Left colon (tissue), 2 donors: ENCODE data around the gene INSYN1. TPM values are rescaled to one million over a fixed set of nuclear protein-coding genes. Genes with fewer than 3 reads are reported as not detected.
"Not testable (repeated sequence)": the region's sequence is repeated elsewhere in the genome, so short reads cannot be mapped to it uniquely, and the experiment has no call there.

Experiments
- ATAC-seq: fragments of 200-7000 bp; cut with Tn5 transposase; one replicate; pipeline ENCODE4 v1.9.1; 2020; ENCODE audit warnings: mild to moderate bottlenecking, moderate library complexity
- DNase-seq, 2 donors: peaks; one replicate each; pipeline ENCODE4 v3.0.0-alpha.2; 2020
- intact Hi-C, 2 donors: fragments of 100-400 bp; cut with DNase I in 1 of 2; cut with micrococcal nuclease in 1 of 2; formaldehyde crosslinking; loops; one replicate each; pipeline versions ENCODE4 v1.11.2 to v1.14.0; 2022; cut with DNase I, micrococcal nuclease
- total RNA-seq, 2 donors: library from RNA; stranded (reverse); fragmentation: NEBNext Ultra II Directional; extraction: Animal tissue kit (Norgen Biotek cat#: 25700); gene quantifications; one replicate each; pipeline ENCODE4 v1.2.1, GENCODE V29; 2021
- donor health status: DM: no; HTN: no; CAD: no.
- donor health status: DM: yes; HTN: yes; CAD: no.

Gene INSYN1
- total RNA-seq, 2 donors from 2014 or later = 0.82 to 1.5 TPM

DNA sequence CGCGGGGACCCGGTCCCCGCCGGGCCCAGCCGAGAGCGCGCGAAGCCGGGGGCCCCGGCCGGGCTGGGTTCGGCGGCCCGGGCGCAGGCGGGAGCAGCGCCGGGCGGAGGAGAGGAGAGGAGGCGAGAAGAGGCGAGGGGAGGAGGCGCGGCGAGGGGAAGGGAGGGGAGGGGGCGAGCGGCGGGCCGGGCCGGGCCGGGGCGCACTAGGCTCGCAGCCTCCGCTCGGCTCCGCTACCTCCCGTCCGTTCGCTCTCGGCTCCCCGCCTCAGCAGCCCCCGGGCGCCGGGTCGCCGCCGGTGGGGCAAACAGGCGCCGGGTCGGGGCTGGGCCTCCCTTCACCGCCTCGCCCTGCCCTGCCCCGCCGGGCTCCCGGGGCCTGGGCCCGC, 351 bp downstream of the INSYN1 start:
- no peak for ATAC-seq
- intact Hi-C loops = no loop called here
- DNase-seq = no peak

DNA sequence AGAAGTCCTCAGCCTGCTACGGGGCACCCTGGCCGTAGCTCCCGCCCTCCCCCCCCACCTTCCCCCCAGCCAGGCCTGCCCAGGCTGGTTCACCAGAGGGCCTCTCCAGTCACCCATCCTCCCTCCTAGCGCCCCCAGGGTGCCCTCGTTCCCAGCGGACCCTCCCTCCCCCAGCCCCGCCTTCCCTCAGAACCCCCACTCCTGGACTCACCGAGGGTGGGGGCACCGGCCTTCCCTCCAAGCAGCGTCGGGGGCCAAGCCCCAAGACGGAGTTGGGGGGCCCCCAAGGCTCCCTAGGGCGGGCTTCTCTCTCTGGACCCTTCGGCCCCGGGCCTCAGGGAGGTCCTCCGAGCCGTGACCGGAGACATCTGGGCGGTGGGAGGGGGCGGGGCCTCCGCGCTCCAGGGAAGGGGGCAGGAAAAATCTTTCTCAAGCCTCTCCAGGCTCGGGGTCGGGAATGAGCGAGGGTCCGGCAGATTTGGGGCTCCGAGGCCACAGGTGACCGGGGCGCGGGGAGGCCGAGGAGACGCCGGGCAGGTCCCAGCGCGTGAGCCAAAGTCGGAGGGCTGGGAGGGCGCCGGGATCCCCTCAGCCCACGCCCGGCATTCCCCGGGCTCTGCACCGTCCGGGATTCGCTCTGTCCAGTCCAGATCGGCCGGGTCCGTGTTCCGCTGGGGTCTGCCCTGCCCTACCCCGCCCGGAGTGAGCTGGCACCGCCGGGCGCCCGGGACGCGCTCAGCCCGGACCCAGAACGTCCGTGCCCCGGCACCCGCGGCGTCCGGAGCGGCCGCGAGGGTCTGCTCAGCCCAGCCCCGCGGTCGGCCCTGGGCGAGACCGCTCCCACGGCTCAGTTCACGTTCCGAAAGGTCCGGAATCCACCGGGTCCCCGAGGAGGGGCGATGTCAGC, 999 bp downstream of the INSYN1 start:
- ATAC-seq (no peak), DNase-seq (no peak)
- intact Hi-C loops = no loop called here

DNA sequence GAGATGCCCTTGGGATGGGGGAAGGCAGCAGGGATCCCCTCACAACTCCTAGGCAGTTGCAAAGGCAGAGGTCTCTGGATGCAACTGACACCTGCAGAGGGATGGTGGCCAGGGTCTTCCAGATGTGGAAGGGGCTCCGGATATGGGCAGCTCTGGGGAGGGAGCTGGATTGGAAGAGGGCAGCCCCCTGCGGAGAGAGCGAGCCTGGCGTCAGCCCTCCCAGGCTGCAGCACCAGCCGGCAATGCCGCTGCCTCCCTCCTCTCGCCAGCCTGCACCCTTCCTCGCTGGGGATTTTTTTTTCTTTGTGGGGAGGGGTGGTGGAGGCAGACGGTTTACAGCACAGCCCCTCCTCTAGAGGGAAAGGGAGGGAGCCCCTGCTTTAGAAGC, 1.6 kb downstream of the INSYN1 start:
- DNase-seq (no peak), ATAC-seq (no peak)
- intact Hi-C loops = no loop called here

DNA sequence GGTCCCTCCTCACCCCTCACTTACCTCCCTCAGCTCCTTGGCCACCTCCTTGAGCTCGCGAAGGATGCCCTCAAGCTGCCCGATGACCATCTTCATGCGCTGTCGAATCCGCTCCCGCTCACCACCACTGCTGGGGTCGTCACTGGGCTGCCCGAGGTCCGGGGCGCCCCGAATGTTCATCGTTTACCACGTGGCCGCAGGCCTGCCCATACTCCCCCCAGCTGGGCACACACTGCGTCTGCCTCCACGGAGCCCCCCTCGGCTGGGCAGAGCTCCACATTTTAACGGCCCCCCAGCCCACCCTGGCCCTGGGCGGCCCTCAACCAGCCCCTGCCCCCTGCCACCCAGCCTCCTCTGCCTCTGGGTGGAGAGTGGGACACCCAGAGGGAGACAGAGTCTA, 2.2 kb downstream of the INSYN1 start:
- intact Hi-C loops = no loop called here
- ATAC-seq = no peak
- DNase-seq = no peak

DNA sequence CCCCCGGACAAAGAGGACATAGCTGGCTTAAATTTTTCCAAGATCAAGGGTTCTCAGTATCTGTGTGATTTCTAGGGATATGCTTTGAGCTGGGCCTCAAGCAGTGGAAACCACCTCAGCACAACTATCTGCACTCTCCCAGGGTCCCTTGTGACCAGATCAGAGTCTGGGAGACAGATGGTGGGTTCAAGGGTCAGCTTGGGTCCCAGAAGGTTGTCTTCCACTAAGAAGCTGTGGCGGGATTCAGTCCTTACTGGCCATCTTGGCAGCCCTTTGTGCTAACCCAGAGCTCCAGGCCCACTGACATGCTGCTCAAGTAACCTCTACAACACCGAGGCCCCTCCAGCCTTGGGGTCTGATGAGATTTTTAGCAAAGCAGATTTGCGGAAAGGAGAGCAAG, 2.7 kb downstream of the INSYN1 start:
- DNase-seq = no peak
- intact Hi-C loops = no loop called here
- no peak for ATAC-seq

DNA sequence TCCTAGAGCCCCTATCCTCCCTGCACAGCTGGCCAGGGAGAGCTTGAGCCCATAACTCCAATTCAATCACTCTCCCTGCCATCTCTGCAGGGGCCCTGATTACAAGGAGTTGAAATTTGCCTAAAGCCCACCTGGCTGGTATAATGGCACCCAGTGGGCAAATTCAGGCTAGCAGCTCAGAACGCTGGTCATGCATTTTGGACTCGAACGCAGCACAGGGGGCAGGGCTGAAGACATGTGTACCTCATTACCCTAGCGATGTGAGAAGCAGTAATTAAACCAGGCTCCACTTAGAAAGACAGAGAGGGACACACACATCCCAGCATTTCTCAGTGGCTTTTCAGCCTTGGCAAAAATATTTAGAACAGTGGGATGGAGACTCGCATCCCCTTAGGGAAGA, 3.2 kb downstream of the INSYN1 start:
- ATAC-seq = no peak
- no peak for DNase-seq
- intact Hi-C loops = no loop called here

DNA sequence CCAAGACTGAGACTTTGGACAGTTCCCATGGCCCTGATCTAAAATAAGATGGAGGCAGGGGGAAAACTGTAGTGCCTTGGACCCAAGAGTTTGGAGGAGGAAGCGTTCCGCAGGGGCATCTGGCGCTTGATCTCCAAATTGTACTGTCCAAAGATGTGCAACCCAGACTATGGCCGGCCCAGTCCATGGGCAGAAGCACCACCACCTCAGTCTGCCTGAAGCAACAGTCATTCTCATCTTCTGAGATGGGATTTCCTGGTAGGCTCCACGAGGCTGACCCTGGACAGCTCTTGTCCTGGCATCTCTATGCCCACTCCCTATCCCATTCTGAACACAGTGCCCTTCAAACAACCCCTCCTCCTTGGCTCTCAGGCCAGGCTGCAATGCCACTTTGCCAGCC, 3.6 kb downstream of the INSYN1 start:
- ATAC-seq (no peak), DNase-seq (no peak)
- intact Hi-C loops = no loop called here

DNA sequence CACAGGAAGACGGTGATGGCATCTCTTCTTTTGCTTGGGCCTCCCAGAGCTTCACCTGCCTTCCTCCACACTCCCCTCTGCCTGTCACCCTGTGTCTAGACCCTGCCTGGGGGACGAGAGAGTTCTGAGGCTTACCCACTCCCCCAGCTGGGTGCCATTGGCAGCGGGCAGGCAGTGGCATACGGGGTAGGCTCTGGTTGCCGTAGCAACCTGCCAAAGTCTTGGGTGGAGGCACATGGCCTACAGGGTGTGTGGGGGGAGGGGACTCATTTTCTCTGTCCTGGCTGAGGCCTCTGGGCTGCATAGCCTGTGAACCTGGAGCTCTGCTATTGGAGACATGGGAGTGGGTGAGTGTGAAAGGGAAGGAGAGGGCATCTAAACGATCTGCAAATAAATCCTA, 4.4 kb downstream of the INSYN1 start:
- ATAC-seq = no peak
- intact Hi-C loops = no loop called here
- no peak for DNase-seq

DNA sequence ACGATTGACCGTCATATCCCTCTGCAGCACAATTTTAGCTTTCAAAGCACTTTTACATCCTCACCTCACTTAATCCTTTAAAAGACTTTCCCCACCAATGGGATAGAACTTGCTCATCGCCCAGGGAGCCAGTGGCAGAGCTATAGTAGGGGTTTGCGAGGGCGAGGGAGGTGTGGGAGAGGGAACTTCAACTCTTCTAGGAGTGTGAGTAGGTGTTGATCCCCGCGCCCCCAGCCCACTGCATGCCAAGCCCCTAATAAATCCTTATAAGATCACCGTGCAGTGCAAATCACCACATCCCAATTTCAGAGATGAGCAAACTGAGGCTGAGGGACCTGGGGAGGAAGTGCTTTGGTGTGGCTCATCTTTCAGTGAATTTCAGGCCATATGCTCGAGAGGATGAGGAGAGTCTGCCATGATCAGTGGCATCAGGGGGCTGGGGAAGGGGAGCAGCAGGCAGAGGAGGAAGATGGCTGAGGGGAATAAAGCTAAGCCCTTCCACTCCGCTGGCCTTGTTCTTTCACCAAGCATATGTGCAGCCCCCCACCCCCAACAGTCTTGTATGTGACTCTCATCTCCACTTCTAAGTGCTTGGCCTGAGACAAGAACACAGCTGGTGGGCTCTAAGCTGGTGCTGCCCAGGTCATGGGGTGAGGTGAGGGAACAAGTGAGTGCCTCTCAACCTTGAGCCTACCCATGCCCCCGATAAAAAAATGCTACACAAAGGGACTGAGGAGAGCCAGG, 5.1 kb downstream of the INSYN1 start:
- ATAC-seq = no peak
- DNase-seq = no peak
- intact Hi-C loops = no loop called here

DNA sequence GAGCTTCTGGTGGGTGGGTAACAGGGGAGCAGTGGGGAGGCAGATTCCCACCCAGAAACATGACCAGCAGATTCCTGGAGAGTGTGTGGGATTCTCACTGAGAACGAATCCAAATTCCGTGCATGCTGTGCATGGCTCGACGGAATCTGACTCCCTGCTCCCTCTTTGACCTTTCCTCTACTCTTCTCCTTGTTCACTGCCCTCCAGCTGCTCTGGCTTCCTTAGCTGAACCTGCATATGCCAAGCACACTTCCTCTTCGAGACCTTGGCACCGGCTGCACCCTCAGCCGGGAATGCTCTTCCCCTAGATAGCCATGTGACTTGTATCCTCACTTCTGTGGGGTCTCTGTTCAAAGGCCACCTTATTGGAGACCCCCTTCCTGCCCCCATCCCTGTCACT, 6.3 kb downstream of the INSYN1 start:
- DNase-seq = no peak
- intact Hi-C loops = no loop called here
- peak; percentile 45 for ATAC-seq

DNA sequence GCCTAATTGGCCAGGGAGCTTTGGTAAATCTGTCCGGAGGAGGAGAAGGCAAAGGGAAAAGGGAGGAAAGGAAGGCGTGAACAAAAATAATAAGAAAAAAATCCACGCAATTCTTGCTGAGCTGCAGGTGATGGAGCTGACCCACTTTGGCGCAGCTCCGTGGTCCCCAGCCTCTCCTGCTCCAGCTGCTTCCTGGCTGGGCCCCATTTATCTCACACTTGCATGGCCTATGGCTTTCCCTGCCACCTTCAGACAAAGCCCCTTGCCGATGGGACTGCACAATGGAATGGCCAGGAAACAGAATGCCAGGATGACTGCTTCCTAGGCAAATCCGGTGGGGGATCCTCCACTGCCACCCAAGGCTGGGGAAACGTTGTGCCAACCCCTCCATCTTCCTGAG, 6.9 kb downstream of the INSYN1 start:
- DNase-seq (no peak), ATAC-seq (no peak)
- intact Hi-C loops = no loop called here

DNA sequence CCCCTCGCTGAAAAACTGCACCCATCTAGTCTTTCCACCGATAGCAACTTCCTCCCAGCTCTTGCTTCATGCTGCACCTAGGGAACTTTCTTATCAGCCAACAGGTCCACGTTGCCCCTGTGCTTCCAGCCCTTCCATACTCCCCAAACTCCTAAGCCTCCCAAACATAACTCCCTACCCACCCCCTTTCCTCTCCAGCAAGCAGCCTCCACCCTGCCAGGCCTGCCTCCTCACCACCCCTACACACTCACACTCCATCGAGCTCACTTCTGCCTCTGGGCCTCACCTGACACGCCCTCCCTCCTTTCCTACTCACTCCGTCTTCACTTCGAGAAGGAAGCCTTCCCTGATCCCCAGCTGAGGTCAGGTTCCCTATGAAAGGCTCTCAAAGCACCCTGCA, 8.1 kb downstream of the INSYN1 start:
- DNase-seq = no peak
- ATAC-seq = no peak
- intact Hi-C loops = no loop called here

DNA sequence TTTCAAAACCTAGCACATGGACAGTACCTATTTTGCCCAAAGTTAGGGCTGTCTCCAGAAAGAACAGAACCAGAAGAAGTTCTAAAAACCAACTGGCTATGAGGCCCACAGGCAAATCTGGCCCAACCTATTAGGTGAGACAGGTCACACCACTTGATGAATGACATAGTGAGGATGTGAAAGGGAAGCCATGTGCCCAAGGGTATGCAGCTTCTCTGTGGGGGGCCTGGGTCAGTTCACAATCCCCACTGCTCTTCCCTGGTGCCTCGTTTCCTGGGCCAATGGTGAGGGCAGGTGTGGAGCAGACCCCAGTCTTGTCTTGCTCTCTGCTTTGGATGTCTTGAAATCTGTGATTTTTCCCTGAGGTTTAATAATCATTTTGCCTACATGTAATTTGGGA, 8.9 kb downstream of the INSYN1 start:
- ATAC-seq (no peak), DNase-seq (no peak)
- intact Hi-C loops = no loop called here

DNA sequence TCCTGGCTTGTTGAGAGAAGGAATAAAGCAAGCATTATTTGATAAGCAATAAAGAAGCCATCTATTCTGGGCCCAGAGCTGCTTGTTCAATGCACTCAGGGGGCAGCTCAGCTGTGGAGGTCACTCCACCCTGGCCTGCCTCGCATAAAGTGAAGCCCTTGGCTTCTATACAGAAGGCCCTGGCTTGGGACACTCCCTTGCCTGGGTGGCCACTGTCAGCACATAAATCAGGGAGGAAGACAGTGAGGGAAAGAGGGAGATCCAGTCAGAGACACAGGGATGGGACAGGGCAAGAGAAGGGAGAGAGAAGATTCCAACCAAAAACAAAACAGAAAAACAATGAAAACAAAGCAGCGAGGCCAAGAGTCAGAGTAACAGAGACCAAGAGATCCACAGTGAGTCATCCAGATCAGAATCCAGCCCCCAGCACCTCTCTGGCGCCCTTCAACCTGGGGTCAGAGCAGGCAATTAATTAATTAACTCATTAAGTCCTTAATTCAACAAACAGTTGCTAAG, 11.8 kb downstream of the INSYN1 start:
- DNase-seq (no peak), ATAC-seq (no peak)
- intact Hi-C loops = no loop called here

DNA sequence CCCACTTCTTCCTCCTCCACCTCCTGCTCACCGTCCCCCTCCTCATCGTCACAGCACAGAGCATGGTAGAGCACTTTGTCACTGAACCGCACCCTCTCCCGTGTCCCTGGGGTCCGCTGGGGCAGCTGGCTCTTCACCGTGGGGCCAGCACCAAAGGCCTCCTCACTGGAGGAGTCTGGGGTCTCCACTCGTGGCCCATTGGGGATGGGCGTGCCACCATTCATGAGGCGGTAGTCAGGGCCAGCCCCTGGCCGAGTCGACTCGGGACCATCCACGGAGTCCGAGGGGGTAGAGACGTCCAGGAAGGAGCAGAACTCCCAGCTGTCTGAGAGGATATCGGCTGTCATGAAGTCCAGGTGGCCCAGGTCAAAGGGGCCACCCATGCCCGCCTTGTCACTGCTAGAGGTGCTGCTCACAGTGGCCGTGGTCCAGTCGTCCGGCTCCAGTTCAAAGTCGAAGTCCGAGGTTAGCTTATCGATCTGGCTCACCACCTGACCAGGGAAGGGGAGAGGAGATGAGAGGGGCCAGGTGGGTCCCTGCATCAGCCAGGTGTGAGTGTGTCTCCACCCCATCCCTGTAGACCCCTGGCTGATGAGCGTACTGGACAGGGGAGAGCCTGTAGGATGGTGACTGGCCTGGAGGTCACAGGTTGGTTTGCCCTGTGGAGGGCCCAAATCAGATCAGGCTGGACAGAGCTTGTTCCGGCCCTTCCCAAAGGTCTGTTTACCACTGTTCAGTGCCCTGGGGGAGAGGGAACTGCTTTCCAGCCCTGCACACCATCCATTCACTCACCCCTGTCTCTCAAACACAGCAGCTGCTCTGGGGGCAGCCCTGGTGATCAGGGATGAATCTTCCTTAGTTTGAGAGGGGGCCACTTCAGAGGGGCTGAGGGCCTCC, 12.8 kb downstream of the INSYN1 start:
- intact Hi-C loops = no loop called here
- ATAC-seq (no peak), DNase-seq (no peak)

DNA sequence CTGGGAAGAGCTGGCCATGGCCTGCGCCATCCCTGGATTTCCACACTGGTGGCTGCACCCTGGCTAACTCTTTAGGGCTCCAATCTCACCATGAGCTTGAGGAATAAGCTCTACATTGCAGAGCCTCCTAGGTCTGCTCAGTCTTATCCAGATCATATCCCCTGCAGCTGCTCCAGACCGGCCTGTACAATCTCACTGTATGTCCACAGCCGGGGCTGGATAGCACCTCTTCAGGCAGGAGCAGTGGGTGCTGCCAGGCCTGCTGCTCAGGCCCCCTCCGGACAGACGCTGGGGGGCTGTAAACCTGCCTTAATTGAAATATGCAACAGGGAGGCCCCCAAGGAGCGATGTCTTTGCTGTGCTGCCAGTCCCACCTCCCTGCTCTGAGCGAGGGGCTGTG, 15.6 kb downstream of the INSYN1 start:
- ATAC-seq (no peak), DNase-seq (no peak)
- intact Hi-C loops = no loop called here

DNA sequence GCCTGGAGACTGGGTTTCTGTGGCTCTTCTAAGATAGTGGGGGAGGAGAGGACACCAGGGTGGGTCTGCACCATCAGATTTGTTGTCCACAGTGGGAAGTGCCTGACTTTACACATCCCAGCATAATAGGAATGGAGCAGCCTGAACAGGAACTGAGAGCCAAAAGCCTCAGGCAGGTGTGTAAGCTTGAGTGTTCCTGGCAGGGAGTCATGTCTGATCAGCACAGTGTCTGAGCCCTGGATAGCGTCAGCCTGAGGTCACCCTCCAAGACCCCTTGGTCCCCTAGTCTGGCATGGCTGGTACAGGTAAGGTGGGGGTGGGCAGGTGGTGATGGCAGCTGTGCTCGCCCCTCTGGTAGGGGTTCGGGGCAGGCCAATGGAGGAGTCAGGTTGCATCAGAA, 20.2 kb downstream of the INSYN1 start:
- intact Hi-C loops = no loop called here
- no peak for ATAC-seq
- DNase-seq = no peak

DNA sequence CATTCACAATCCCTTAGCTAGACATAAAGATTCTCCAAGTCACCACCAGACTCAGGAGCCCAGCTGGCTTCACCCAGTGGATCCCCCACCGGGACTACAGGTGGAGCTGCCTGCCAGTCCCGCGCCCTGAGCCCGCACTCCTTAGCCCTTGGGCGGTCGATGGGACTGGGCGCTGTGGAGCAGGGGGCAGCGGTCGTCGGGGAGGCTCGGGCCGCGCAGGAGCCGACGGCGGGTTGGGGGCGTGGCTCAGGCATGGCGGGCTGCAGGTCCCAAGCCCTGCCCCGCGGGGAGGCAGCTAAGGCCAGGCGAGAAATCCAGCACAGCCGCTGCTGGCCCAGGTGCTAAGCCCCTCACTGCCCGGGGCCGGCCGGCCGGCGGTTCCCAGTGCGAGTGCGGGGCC, 21.1 kb downstream of the INSYN1 start:
- DNase-seq, intact Hi-C loops, ATAC-seq: not testable (repeated sequence)

DNA sequence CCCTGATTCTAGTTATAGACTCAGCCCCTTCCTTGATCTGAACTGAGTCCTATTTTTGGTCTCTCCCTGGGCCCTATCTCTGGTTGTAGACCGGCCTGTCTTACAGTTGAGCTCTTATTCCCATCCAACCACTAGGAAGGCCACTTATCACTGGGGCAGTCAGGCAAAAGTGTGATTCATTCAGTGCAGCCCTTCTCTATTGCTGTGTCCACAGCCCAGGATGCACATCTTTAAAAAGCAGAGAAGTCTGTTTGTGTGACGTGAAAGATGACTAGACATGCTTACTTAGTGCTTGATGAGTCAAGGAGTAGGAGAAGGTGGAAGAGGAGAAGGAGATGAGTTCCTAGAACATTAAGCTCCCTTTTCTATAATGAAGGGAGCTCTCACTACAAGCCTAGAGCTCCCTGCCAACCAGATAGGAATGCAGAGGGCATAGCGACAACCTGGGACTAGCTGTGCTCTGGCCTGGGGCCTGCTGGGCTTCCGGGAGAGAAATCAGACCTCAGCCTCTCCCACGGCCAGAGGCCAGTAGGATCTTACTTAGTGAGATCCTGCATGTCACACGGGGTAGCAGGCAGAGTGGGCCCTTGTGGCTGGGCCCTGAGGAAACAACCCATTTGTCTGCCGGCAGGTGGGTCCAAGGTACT, 25.7 kb downstream of the INSYN1 start:
- DNase-seq (no peak), ATAC-seq (no peak)
- intact Hi-C loops = no loop called here
